Esophagus squamous epithelium (tissue), 4 donors: Measurements from ENCODE around the gene WWC1.

Source experiments
- CTCF ChIP-seq, 6 experiments: fragments of 450-650 bp in 4 of 6; fragments of 200-600 bp in 2 of 6; sonication (generic) in 2 of 6; IDR thresholded peaks; one replicate each; pipeline ENCODE4 v1.5.1; 2016 to 2019; ENCODE audit warnings: antibody characterized with exemption in 6 of 6, mild to moderate bottlenecking in 4 of 6, moderate library complexity in 4 of 6
- POLR2A ChIP-seq, 4 donors: fragments of 450-650 bp; IDR thresholded peaks; one replicate each; pipeline ENCODE4 v1.6.1; 2017; ENCODE audit warnings: antibody characterized with exemption in 4 of 4, mild to moderate bottlenecking in 4 of 4, moderate library complexity in 3 of 4

DNA sequence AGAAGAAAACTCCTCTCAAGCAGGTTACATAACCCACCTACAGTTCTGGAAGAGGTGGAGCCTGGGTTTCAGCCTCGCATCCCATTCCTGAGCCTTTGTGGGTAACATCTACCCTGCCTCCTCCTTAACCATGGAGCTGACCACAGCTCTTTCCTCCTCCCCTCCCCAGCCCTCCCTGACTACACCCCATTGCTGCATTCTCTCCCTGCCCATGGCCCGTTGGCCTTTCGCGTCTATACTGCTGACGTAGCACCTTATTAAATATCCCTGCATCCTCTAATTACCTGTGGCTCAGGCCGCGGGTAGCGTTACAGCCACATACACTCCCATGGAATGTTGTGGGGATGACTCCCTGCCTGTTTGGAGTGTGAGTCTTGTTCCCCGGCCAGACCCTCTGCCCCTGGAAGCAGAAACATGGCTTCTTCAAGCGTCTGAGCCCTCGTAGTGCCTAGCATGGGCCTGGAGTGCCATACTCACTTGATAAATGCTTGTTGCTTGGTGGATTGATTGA, 72.8 kb downstream of the WWC1 start:
- TF ChIP-seq CTCF (IDR thresholded peaks at IDR 0.05) (no peak), POLR2A (IDR thresholded peaks at IDR 0.05) (no peak)
